ENCODE data around the gene MYH15.

GRCh38 chr3:108487439-108487838 is 23.0 kb downstream of the MYH15 start:
- TF ChIP-seq CTCF (IDR thresholded peaks at IDR 0.05; ENCODE audit: poor library complexity) = no peak
- no peak for TF ChIP-seq EZH2 (IDR thresholded peaks at IDR 0.05; ENCODE audit: borderline replicate concordance)

Data from hepatocyte (in vitro differentiated cells).